Mesendoderm (in vitro differentiated cells): ENCODE results near the gene FCGR2B.
"Not testable (repeated sequence)": the region's sequence is repeated elsewhere in the genome, so short reads cannot be mapped to it uniquely, and the experiment has no call there.

Source experiments
- DNase-seq: peaks from one replicate; pipeline ENCODE4 v3.0.0; 2013
- H2AK5ac ChIP-seq: 2 replicates; pipeline ENCODE4 v1.6.1; 2013; ENCODE audit warnings: low read length, inconsistent platforms
- H2BK120ac ChIP-seq: 2 replicates; pipeline ENCODE4 v1.6.1; 2013; ENCODE audit warnings: low read depth, mild to moderate bottlenecking, low read length, moderate library complexity, mixed read lengths
- H2BK15ac ChIP-seq: replicated peaks from 2 replicates; pipeline ENCODE4 v1.6.1; 2013; ENCODE audit warnings: low read depth, mild to moderate bottlenecking, moderate library complexity
- H2BK5ac ChIP-seq: 2 replicates; pipeline ENCODE4 v1.6.1; 2013; ENCODE audit warnings: low read length, inconsistent platforms
- H3K18ac ChIP-seq: 2 replicates; pipeline ENCODE4 v1.6.1; 2013; ENCODE audit warnings: mild to moderate bottlenecking, low read length, mixed read lengths
- H3K23ac ChIP-seq: one replicate; pipeline ENCODE4 v1.6.1; 2013; ENCODE audit warnings: low read length
- H3K27ac ChIP-seq: 2 replicates; pipeline ENCODE4 v1.5.1; 2013; ENCODE audit warnings: low read depth, mild to moderate bottlenecking, inconsistent platforms, low read length, moderate library complexity
- H3K27me3 ChIP-seq: 2 replicates; pipeline ENCODE4 v1.6.1; 2013; ENCODE audit warnings: low read length, control low read depth, mild to moderate bottlenecking, inconsistent platforms; ENCODE audit not compliant: insufficient read depth, poor library complexity
- H3K36me3 ChIP-seq: 2 replicates; pipeline ENCODE4 v1.6.1; 2013; ENCODE audit warnings: low read length, inconsistent platforms; ENCODE audit not compliant: control insufficient read depth, insufficient read depth
- H3K4ac ChIP-seq: one replicate; pipeline ENCODE4 v1.6.1; 2013; ENCODE audit warnings: low read depth, mild to moderate bottlenecking, low read length, moderate library complexity
- H3K4me1 ChIP-seq: 2 replicates; pipeline ENCODE4 v1.6.1; 2013; ENCODE audit warnings: low read depth, low read length, inconsistent platforms; ENCODE audit not compliant: control insufficient read depth
- H3K4me2 ChIP-seq: 2 replicates; pipeline ENCODE4 v1.6.1; 2013; ENCODE audit warnings: low read length
- H3K4me3 ChIP-seq: 2 replicates; pipeline ENCODE4 v1.5.1; 2013; ENCODE audit warnings: mild to moderate bottlenecking, low read length
- H3K56ac ChIP-seq: one replicate; pipeline ENCODE4 v1.6.1; 2013; ENCODE audit warnings: low read length
- H3K79me1 ChIP-seq: 2 replicates; pipeline ENCODE4 v1.6.1; 2013; ENCODE audit warnings: low read length, inconsistent platforms
- H3K79me2 ChIP-seq: 2 replicates; pipeline ENCODE4 v1.6.1; 2013; ENCODE audit warnings: mild to moderate bottlenecking, low read length; ENCODE audit not compliant: control insufficient read depth, insufficient read depth
- H3K9ac ChIP-seq: 2 replicates; pipeline ENCODE4 v1.6.1; 2013; ENCODE audit warnings: low read length, inconsistent platforms
- H4K5ac ChIP-seq: one replicate; pipeline ENCODE4 v1.6.1; 2013; ENCODE audit warnings: low read length
- H4K8ac ChIP-seq: one replicate; pipeline ENCODE4 v1.6.1; 2013; ENCODE audit warnings: low read depth, mild to moderate bottlenecking, control low read depth, low read length, moderate library complexity
- WGBS: extraction: QIAGEN DNeasy Blood & Tissue Kit; methylation state at CpG from one replicate; pipeline ENCODE4 v1.1.7; 2013; ENCODE audit warnings: low lambda C conversion rate, missing lambda C conversion rate; ENCODE audit not compliant: insufficient coverage; ENCODE audit errors: extremely low coverage; 5-methylcytosine and 5-hydroxymethylcytosine counted together

Gene FCGR2B

GRCh38 chr1:161671045-161672020 lies 8.4 kb downstream of the FCGR2B start:
- H4K8ac ChIP-seq, H3K9ac ChIP-seq, H3K27me3 ChIP-seq, H3K27ac ChIP-seq, H3K56ac ChIP-seq, H2BK15ac ChIP-seq, H2BK120ac ChIP-seq, H3K79me2 ChIP-seq, H4K5ac ChIP-seq, H2AK5ac ChIP-seq, H3K4me1 ChIP-seq, H3K4ac ChIP-seq, H3K23ac ChIP-seq, H2BK5ac ChIP-seq, H3K18ac ChIP-seq, H3K79me1 ChIP-seq, H3K4me2 ChIP-seq, H3K36me3 ChIP-seq, H3K4me3 ChIP-seq, DNase-seq: not testable (repeated sequence)
- no CpG with 5 or more reads among the region's 15 CpGs for WGBS

GRCh38 chr1:161673437-161673836 lies 10.5 kb downstream of the FCGR2B start:
- WGBS = no CpG with 5 or more reads among the region's 7 CpGs
- H4K5ac ChIP-seq, H3K79me2 ChIP-seq, H3K4me2 ChIP-seq, H2BK5ac ChIP-seq, H4K8ac ChIP-seq, H3K36me3 ChIP-seq, H3K27me3 ChIP-seq, H3K9ac ChIP-seq, H3K4me3 ChIP-seq, H3K56ac ChIP-seq, H2BK15ac ChIP-seq, H3K23ac ChIP-seq, H3K27ac ChIP-seq, H3K4me1 ChIP-seq, H2AK5ac ChIP-seq, H3K4ac ChIP-seq, H3K79me1 ChIP-seq, H2BK120ac ChIP-seq, H3K18ac ChIP-seq: not testable (repeated sequence)
- DNase-seq = peak; percentile 10

- not testable (repeated sequence) for H3K4me2 ChIP-seq, H3K36me3 ChIP-seq, H3K18ac ChIP-seq, H3K9ac ChIP-seq, H3K27ac ChIP-seq, H3K4me3 ChIP-seq, H3K23ac ChIP-seq, H3K79me1 ChIP-seq, H3K27me3 ChIP-seq, H3K79me2 ChIP-seq, H2BK15ac ChIP-seq, DNase-seq, H4K5ac ChIP-seq, H4K8ac ChIP-seq, H3K56ac ChIP-seq, H3K4ac ChIP-seq, H2BK120ac ChIP-seq, H2BK5ac ChIP-seq, H3K4me1 ChIP-seq, H2AK5ac ChIP-seq
- WGBS = no CpG with 5 or more reads among the region's 3 CpGs
Observed at GRCh38 chr1:161674447-161674846, 11.5 kb downstream of the FCGR2B start.

- not testable (repeated sequence) for H4K8ac ChIP-seq, H3K79me2 ChIP-seq, H3K4ac ChIP-seq, H3K56ac ChIP-seq, H3K27me3 ChIP-seq, H4K5ac ChIP-seq, H3K4me2 ChIP-seq, H3K79me1 ChIP-seq, H3K36me3 ChIP-seq, H2BK120ac ChIP-seq, H3K4me1 ChIP-seq, H3K9ac ChIP-seq, H2BK5ac ChIP-seq, H3K18ac ChIP-seq, H3K23ac ChIP-seq, DNase-seq, H2AK5ac ChIP-seq, H2BK15ac ChIP-seq, H3K4me3 ChIP-seq, H3K27ac ChIP-seq
- WGBS = no CpG with 5 or more reads among the region's 3 CpGs
Observed at GRCh38 chr1:161674908-161675307, 12.0 kb downstream of the FCGR2B start.

- H2AK5ac ChIP-seq = no peak overlapping the region
- 100% methylated on average over 1 of the region's 2 CpGs for WGBS
- H4K8ac ChIP-seq = no peak overlapping the region
- H4K5ac ChIP-seq = no peak overlapping the region
- H2BK15ac ChIP-seq = no peak overlapping the region
- no peak overlapping the region for H3K9ac ChIP-seq
- no peak overlapping the region for H3K23ac ChIP-seq
- H2BK120ac ChIP-seq = no peak overlapping the region
- H3K27ac ChIP-seq = no peak overlapping the region
- H3K36me3 ChIP-seq = no peaks in the 10 kb centered on the region
- H3K4me2 ChIP-seq = no peak overlapping the region
- H3K79me1 ChIP-seq = no peaks in the 10 kb centered on the region
- no peak overlapping the region for H3K4ac ChIP-seq
- H3K27me3 ChIP-seq = no peaks in the 10 kb centered on the region
- no peak overlapping the region for H2BK5ac ChIP-seq
- H3K4me1 ChIP-seq = no peaks in the 10 kb centered on the region
- DNase-seq = no peak
- no peak overlapping the region for H3K18ac ChIP-seq
- H3K4me3 ChIP-seq = no peak overlapping the region
- H3K79me2 ChIP-seq = no peaks in the 10 kb centered on the region
- no peak overlapping the region for H3K56ac ChIP-seq
Observed at GRCh38 chr1:161676441-161676840, 13.5 kb downstream of the FCGR2B start.
